GM21576 (cell line): ENCODE data around the gene STK32C.

Experiments used
- ATAC-seq: cut with Tn5 transposase; IDR thresholded peaks from one replicate; pipeline ENCODE4 v1.9.1; 2021; ENCODE audit warnings: mild to moderate bottlenecking, moderate library complexity; ENCODE audit not compliant: unreplicated experiment

STK32C gene

DNA sequence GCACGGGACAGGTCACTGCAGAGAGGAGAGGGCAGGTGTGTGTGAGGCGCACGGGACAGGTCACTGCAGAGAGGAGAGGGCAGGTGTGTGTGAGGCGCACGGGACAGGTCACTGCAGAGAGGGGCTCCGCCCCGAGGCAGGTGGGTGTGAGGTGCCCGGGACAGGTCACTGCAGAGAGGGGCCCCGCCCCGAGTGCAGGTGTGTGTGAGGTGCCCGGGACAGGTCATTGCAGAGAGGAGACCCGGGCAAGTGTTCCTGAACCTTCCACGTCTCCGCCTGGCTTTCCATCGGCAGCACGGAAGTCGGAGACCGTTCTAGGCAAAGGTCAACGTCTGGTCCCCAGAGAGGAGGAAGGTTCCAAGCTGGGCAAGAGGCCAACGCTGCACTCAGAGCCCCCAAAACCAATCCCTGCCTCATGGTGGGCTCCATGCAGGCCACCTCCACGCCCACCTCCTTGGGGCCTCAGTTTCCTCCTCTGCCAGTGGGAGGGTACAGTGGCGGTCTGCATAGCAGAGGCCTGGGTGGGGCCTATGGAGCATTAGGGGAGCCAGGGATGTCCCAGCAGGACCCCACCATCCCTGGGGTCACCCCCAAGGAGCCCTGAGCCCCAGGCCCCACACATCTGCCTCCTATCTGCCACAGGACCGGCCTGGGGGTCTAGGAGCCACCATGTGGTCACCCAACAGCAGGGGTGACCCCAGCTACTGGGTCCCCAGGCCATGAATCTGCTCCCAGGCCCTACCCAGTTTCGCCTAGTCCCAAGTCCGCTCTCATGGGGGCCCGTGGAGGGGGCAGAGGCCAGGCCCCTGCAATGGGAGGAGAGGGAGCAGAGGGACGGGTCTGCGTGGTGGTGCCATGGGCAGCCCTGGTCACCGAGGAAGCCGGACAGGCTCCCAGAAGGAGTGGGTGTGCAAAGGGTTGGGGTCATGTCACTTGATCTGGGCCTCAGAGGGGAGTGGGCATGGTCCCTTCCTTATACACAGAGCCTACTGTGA lies 57.0 kb downstream of the STK32C start:
- no peak for ATAC-seq

DNA sequence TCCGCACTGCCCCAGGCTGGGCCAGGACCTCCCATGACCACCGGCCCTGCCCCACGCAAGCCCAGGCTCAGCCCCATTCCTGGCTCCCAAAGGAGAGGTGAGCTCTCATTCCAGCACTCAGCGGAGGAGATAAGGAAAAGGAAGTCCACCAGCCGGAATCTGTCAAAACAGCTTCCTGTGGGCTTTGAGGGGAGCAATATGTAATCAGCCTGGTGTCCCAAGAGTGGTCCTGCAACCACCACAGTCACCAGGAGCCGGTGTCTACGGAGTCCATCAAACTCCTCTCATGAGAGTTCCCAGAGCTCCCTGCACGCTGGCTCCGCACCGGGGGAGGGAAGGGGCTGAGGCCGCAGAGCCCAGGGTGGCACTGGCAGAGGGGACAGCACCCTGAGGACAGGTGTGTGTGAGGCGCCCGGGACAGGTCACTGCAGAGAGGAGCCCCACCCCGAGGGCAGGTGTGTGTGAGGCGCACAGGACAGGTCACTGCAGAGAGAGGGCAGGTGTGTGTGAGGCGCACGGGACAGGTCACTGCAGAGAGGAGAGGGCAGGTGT lies 57.9 kb downstream of the STK32C start:
- ATAC-seq = no peak

DNA sequence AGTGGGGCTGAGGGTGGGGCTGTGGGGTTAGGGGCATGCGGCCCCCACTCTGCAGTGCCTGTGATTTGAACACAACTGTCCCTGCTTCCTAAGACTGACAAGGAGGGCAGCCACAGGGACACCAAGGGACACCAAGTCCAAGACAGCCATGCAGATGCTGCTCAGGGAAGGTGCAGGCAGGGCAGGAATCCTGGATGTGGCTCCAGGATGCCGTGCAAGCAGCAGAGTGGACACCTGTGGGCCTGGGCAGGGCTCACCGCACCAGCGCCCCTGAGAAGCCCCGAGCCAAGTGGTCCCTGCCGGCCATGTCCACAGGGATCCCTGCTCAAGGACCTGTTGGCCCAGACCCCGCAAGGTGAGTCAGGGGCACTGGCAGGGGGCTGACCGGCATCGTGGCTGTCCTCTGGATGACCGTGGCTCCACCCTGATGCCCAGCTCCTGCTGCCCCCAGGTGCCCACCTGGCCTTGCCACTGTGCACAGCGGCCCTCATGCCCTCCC lies 58.5 kb downstream of the STK32C start:
- no peak for ATAC-seq

DNA sequence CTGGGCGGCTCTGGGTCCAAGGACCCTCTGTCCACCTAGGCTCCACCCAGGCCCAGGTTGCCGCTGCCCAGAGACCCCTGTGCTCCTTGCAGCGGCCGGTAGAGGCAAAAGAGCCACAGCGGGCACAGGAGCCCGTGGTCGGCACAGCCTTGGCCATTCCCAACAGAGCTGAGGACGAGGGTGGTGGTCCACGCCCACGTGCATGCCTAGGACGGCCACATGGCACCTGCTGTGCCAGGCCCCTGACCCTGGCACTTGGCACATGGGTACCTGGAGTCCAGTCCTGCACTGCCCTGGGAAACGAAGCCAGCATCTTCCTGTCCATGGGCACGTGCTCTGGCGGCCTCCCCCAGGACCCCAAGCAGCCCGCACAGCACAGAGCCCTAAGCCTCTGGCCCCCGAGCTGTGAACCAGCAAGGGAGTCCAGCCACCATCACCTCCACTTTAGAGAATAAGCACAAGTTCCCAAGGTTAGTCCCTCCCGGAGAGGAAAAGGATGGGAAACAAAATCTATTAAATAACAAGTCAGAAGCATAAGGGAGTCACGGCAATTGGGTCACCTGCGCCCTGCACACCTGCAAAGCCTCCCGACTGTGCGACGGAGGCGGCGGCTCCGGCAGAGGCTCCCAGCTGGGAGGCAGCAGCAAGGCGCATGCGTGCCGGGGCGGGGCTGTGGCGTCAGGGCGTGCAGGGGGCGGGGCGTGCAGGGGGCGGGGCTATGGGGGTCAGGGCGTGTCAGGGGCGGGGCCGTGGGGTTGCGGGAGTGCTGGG lies 59.1 kb downstream of the STK32C start:
- ATAC-seq = no peak

DNA sequence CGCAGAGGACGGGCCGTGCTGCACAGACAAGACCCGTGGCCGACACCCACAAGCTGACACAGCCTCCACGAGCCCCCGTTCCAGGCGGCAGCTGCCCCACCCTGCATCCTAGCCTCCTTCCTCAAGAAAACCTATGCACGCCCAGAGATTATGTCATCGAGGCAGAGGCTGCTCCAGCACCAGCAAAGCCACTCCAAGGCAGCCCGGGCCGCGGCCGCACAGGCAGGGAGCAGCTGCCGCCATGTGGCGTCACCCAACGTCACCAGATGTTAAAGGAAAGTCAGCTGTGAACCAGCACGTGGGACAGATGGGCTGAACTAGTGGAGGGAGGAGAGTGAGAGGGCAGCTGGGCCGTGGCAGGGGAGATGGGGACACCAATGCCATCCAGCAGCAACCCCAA lies 59.8 kb downstream of the STK32C start:
- no peak for ATAC-seq

DNA sequence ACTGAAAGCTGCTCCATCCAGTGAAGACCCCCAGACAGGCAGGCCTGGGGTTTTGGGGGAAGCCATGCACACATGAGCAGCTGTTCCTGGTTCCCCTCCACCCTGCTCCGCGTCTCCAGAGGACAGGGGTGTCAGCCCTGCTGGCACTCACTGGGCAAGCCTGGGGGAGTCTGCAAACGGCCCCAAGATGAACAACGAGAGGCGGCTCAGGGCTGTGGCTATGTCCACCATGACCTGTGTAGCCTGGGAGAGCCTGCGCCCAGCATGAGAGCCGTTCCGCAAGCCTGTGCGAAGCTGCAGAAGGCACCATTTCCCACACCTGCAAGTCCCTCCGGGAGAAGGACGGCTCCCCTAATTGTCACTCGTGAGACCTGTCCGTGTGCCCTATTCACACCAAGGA lies 61.5 kb downstream of the STK32C start:
- no peak for ATAC-seq

DNA sequence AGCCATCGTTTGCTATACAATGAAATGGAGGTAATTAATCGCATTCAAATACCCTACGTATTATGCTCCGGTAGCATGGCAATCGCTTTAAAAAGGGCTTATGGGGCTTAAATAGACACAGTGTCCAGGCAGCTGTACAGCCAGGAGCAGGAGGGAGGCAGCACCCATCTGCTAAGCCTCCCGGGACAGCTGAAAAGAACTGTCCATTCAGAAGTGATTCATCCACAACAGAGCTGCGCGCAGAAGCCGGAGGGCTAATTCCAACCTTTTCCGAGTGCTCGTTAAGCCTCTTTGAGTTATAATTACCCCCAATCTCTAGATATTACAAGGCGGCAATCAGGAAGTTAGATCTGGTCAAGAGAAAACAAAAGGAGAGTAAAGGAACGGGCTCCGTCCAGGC lies 62.7 kb downstream of the STK32C start:
- ATAC-seq = no peak

DNA sequence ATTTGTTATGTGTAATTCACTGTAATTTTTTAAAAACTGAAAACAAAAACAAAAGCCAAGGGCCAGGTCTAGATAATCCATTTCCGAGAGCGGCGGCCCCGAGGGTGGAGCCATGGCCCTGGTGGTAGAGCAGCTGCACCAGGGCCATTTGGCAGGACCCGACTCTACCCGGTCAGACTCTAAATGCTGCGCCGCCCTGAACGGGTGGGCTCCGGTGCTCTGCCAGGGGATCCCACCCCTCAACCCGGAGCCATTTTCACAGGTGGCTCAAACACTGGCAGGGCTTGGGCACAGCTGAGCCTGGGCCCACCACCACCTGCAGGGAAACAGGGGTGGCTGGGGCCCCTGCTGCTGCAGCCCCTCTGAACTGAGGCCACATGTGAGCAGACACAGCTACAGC lies 64.1 kb downstream of the STK32C start:
- ATAC-seq = no peak

DNA sequence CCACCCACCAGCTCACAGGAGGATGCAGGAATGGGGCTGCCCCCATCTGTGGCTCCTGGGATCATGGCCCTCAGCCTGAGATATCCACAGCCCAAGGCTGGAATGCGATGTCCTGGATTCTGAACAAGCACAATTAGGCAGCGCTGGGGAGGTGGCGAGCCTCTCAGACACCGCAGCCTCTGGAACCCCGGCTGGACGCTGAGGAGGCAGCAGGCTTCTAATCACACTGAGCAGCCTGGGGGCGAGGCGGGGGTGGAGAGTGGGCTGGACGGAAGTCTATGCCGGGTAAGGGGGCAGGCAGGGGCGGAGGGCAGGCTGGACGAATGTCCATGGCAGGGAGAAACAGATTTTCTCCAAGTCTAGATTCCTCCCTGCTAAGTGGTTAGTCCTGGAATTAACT lies 64.6 kb downstream of the STK32C start:
- ATAC-seq = no peak

DNA sequence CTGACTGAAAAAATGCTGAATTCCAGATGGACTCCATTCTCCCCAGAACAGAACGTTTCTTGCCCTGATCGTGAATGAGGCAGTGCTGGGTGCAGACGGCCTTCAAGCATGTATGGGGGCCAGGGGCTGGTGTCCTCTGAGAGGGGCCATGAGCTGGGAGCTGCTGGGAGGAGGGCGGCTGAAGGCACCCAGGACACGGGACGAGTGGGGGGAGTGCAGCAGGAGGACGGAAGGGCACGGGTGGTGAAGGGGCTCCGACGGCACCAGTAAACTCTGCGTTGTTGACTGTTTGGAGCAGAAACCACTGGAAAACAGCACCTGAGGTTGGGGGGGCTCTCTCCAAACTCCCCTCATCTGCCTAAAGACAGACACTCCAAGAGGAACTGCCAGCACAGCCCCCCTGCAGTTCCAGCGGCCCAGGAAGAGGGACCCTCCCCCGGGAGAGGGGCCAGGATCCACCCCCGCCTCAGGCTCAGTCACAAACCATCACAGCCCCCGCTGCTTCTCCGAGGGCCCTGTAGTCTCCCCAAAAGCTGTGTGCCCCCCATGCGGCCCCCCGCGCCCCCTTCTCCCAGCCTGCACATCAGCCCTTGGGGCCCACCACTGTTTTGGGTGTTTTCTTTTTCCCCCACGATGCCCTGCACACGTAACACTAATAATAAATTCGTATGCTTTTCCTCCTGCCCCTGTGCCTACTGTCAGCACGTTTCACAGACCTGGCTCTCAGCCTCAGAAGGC lies 65.5 kb downstream of the STK32C start:
- no peak for ATAC-seq

DNA sequence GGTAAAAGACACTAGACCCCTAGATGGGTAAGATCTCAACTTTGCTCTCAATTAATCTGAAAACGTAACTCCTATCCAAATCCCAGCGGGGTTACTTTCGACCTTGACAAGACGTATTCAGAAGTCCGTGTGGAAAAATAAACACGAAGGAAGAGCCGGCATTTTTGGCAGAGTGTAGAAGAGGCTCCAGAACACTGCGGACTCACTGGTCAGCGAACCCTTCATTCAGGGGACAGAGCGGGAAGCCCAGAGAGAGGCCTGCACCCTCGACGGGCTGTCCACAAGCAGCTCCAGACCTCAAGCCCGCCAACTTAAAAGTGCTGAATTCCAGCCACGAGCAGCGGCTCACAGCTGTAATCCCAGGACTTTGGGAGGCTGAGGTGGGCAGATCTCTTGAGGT lies 66.3 kb downstream of the STK32C start:
- ATAC-seq = no peak

DNA sequence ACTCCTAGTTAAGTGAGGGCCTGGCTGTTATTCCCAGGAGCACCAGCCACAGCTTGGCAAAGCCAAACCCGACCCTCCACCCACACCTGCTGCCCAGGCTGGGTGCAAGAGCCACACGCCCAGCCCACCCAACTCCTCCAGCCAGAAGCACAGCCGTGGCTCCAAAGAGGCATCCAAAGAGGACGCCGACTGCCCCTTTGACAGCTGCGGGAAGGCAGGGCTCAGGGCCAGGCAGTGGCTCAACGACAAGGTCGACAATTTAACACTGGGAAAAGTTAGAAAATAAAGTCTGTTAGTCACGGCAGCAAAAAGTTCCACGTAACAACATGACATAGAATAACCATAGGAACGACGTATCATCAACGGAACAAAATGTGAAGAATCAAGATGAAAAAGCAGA lies 66.7 kb downstream of the STK32C start:
- no peak for ATAC-seq

DNA sequence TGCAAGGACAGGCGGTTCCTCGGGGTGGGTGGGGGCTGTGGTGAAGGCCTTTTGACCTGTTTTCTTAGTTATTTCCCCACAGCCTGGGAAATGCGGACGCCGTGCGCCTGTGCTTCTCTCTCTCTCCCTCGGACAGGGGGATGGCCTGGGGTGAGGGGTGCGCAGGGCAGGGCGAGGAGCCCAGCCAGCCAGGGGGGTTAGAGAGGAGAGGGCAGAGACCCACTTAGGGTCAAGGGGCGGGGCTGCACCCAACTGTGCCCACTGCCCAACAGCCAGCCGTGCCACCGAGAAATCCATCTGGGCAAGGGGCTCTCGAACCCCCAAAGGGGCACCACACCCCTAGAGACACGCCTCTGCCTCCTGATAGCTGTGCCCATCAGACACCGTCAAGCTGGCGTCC lies 67.2 kb downstream of the STK32C start:
- no peak for ATAC-seq

DNA sequence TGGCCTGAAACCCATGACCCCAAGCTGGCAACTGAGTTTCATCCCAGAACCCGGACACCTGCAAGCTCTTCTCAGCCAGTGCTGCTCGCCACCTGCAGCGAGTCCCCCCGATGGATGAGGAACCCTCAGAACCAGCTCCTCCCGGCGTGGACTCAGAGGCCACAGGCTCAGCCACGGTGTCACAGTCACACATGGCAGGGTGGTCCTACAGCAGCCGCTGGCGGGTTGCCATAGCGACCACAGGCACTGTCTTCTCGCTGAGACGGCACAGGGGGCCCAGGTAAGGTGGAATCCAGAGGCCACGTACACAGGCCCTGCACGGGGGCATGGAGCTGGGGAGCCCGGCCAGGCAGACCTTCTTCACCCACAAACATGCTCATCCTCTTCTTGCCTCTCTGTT lies 67.6 kb downstream of the STK32C start:
- ATAC-seq = no peak

DNA sequence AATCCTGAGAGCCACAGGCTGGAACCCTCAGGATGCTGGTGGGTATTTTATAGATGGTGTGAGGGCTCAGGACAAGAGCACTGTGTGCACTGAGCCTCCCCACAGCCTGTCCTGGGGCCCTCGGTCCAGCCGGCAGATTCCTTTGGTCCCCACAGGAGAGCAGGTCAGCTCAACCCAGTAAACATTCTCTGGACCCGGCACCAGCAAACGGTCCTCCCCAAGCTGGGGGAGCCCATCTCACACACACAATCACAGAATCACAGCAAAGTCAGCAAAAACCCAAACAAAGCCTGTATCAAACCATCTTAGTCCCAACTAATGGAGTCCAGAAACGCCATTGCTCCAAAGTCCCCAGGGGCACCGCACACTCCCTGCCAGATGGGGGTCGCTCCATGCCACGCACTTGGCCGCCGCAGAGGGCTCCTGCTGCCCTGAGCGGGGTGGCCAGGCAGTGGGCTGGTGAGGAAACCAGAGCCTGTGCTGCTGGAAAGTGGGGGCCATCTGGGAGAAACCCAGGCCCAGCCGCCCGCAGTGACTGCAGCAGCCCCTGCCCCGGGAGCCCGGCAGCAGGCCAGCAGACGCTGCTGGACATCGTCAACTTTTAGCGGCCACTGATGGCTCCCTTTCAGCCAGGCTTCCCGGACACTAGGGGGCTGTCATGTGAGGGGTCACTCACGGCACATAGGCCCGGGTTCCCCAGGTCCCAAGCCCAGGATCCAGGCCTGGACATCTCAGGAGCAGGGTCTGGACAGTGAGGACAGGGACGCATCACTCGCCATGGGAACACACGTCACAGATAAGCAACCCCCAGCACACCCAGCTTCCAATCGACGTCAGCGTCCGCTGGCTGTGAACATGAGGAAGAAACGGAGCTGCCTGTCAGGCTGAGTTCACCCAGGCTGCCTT lies 68.4 kb downstream of the STK32C start:
- no peak for ATAC-seq

DNA sequence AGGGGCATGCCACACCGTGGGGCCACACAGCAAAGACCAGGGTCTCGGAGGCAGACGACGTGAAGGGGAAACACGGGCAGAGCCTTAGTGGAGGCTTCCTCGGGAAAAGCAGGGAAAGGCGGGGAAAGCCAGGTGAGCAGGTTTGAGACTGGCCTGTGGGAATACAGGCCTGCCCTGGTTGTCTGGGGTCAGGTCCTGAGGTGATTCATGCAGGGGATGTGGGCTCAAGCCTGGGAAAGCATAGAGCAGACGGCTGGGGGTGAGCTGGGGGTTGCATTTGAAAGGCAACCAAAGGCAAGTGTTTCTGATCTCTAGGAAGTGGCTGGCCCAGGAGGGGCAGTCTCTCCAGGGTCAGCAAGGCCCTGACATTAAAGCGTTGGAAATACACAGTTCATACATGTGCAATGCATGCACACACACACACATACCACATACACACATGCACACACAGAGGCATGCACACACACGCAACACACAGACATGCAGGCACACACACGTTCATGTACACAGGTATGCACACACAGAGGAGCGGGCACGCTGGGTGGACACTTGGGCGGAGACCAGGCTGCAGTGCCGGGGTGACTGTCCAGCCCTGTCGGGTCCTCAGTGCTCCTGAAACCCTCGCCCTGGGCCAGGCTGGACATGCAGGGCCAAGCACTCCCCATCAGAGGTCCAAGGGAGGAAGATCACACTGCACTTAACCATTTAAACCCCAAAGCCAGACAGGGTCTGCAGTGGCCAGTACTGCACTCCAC lies 69.2 kb downstream of the STK32C start:
- ATAC-seq = no peak

DNA sequence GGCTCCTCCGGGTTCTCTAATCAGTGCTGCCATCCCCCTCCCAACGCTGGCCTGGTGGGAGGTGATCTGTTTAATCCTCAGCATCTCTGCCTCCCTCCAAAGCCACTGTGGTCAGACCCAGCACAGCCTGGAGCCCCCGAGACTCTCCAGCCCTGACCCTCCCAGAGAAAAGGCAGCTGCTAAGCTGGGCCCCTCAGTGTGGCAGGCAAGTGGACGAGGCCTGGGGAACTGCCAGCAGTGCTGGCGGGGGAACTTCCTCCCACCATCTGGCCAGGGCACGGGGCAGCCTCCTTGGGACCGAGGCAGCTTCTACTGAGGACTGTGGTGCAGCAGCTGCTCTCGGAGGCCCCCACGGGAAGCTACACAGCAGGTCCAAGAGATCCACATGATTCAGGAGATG lies 69.9 kb downstream of the STK32C start:
- no peak for ATAC-seq

DNA sequence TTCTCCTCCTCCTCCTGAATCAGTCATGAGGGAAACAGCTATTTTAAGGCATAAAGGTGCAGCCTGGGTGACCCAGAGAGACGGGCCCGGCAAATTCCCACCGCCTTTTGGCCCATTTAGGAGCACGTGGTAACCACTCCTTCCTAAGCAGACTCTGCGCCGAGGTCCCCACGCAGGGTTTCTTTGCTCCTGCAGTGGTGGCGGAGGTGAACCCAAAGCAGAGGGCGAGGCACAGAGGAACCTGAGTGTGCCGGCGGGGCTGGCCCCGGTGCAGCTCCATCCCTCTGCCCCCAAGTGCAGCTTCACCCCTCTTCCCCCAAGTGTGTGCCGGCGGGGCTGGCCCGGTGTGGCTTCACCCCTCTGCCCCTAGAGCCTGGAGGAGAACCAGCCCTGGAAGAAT lies 70.4 kb downstream of the STK32C start:
- no peak for ATAC-seq

DNA sequence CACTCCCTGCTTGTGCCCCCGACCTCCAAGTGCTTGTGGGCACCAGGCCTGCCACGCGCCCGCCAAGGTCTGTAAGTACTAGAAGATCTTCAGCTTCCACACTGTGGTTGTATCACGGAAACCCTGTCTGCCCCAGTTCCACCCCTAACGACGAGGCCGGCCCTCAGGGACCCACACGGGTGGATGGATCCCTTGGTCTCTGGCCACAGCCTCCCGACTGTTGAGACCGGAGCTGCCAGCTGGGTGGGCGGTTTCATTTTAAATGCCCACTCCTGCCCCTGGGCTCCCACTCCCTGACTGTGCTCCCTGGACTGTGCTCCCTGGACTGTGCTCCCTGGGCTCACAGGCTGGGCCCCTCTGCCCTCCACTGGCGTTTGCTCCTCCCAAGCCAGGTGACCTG lies 70.9 kb downstream of the STK32C start:
- ATAC-seq = no peak
